Type B pancreatic cell (in vitro differentiated cells): Measurements from ENCODE around the gene ZNF366. TPM values are rescaled to one million over a fixed set of nuclear protein-coding genes. Genes with fewer than 3 reads are reported as not detected.

Source experiments
- DNase-seq: peaks from one replicate; pipeline ENCODE4 v3.0.0; 2021; ENCODE audit warnings: mixed read lengths; ENCODE audit not compliant: unreplicated experiment; ENCODE audit errors: extremely low spot score
- H3K27ac Mint-ChIP-seq: 2 replicates; pipeline ENCODE4 v1.8.0; 2021; ENCODE audit warnings: mild to moderate bottlenecking, mixed read lengths
- H3K27me3 Mint-ChIP-seq: 2 replicates; pipeline ENCODE4 v1.8.0; 2021; ENCODE audit warnings: mixed read lengths
- H3K36me3 Mint-ChIP-seq: 2 replicates; pipeline ENCODE4 v1.8.0; 2021; ENCODE audit warnings: mixed read lengths
- H3K4me1 Mint-ChIP-seq: one replicate; pipeline ENCODE4 v1.8.0; 2021; ENCODE audit warnings: mixed read lengths; ENCODE audit not compliant: unreplicated experiment
- H3K4me3 Mint-ChIP-seq: 2 replicates; pipeline ENCODE4 v1.8.0; 2021; ENCODE audit warnings: mild to moderate bottlenecking, mixed read lengths
- H3K9me3 Mint-ChIP-seq: 2 replicates; pipeline ENCODE4 v1.8.0; 2021; ENCODE audit warnings: mixed read lengths
- total RNA-seq: library from RNA; stranded (reverse); gene quantifications from 2 replicates; pipeline ENCODE4 v1.2.1, GENCODE V29; 2021; ENCODE audit warnings: low replicate concordance
- TF ChIP-seq, protein P1 (sequence below): fragments of 200-600 bp; sonication (generic); conservative IDR thresholded peaks from 2 replicates; pipeline ENCODE4 v1.5.0; 2021; ENCODE audit warnings: antibody characterized with exemption, mild to moderate bottlenecking

Gene ZNF366
- total RNA-seq, 1 donor from 2014 or later: not detected

DNA sequence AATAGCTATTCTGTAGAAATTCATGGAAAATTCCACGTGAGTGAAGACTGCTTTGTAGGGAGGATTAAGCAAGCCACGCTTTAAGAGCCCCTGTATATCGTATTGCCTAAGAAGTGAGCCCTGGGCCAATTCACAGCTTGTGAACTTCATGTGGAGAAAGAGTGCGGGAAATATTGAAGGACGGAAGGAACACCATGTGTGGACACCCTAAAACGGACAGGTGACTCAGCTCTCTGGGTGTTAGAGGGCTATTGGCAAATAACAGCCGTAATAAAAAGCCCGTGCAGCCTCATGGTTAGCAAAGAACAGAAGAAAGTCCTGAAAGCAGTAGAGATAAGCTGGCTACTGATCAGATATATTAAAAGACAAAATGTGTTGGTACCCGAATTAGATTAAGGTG is 26.4 kb downstream of the ZNF366 start:
- TF ChIP-seq, protein P1, sequence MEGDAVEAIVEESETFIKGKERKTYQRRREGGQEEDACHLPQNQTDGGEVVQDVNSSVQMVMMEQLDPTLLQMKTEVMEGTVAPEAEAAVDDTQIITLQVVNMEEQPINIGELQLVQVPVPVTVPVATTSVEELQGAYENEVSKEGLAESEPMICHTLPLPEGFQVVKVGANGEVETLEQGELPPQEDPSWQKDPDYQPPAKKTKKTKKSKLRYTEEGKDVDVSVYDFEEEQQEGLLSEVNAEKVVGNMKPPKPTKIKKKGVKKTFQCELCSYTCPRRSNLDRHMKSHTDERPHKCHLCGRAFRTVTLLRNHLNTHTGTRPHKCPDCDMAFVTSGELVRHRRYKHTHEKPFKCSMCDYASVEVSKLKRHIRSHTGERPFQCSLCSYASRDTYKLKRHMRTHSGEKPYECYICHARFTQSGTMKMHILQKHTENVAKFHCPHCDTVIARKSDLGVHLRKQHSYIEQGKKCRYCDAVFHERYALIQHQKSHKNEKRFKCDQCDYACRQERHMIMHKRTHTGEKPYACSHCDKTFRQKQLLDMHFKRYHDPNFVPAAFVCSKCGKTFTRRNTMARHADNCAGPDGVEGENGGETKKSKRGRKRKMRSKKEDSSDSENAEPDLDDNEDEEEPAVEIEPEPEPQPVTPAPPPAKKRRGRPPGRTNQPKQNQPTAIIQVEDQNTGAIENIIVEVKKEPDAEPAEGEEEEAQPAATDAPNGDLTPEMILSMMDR: no peak
- no peak for DNase-seq
- no peak overlapping the region for H3K4me3 Mint-ChIP-seq
- H3K9me3 Mint-ChIP-seq: peaks cover 4% of the 10 kb centered on the region
- no peaks in the 10 kb centered on the region for H3K36me3 Mint-ChIP-seq
- no peak overlapping the region for H3K27ac Mint-ChIP-seq
- H3K4me1 Mint-ChIP-seq: no peaks in the 10 kb centered on the region
- no peaks in the 10 kb centered on the region for H3K27me3 Mint-ChIP-seq

- Mint-ChIP-seq H3K4me3 (no peak overlapping the region), H3K4me1 (no peaks in the 10 kb centered on the region), H3K36me3 (no peaks in the 10 kb centered on the region)
These were observed 27.3 kb downstream of the ZNF366 start for GRCh38 chr5:72479921-72480320.

DNA sequence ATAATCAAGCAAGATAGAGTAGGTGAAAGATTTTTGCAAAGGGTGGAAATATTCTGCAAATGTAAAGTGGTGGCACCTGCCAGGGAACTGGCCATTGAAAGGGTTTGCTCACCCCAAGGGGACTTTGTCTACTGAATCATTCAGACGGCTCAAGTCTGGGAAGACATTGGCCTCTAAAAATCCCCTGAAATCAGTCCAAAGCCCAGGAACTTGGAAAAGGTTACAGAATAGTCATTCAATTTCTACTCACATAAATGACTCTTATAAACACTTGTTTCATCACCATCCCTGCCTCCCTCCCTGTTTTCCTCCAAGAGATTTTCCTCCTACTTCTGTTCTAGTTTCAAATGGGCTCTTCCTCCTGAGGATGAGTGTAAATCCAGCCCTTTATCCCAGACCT is 28.5 kb downstream of the ZNF366 start:
- Mint-ChIP-seq H3K36me3 (no peaks in the 10 kb centered on the region), H3K27me3 (no peaks in the 10 kb centered on the region), H3K27ac (no peak overlapping the region), H3K4me3 (no peak overlapping the region), H3K9me3 (peaks cover 8% of the 10 kb centered on the region), H3K4me1 (peaks cover 3% of the 10 kb centered on the region)
- DNase-seq: no peak
- TF ChIP-seq, protein P1: no peak

More at GRCh38 chr5:72479921-72480320, 27.3 kb downstream of the ZNF366 start:
- H3K27ac Mint-ChIP-seq: no peak overlapping the region
- no peaks in the 10 kb centered on the region for H3K27me3 Mint-ChIP-seq
- H3K9me3 Mint-ChIP-seq: peaks cover 6% of the 10 kb centered on the region
- no peak for DNase-seq
- TF ChIP-seq, protein P1: no peak

- DNase-seq: no peak
- Mint-ChIP-seq H3K9me3 (peaks cover 11% of the 10 kb centered on the region), H3K36me3 (no peaks in the 10 kb centered on the region), H3K4me3 (no peak overlapping the region), H3K27me3 (no peaks in the 10 kb centered on the region), H3K4me1 (peaks cover 6% of the 10 kb centered on the region), H3K27ac (no peak overlapping the region)
- TF ChIP-seq, protein P1: no peak
These were observed 28.9 kb downstream of the ZNF366 start for GRCh38 chr5:72478276-72478675.

- Mint-ChIP-seq H3K27me3 (no peaks in the 10 kb centered on the region), H3K9me3 (peaks cover 11% of the 10 kb centered on the region), H3K4me3 (no peak overlapping the region), H3K36me3 (no peaks in the 10 kb centered on the region), H3K4me1 (peaks cover 6% of the 10 kb centered on the region), H3K27ac (no peak overlapping the region)
- DNase-seq: no peak
- TF ChIP-seq, protein P1: no peak
These were observed 29.6 kb downstream of the ZNF366 start for GRCh38 chr5:72477644-72478043.

DNA sequence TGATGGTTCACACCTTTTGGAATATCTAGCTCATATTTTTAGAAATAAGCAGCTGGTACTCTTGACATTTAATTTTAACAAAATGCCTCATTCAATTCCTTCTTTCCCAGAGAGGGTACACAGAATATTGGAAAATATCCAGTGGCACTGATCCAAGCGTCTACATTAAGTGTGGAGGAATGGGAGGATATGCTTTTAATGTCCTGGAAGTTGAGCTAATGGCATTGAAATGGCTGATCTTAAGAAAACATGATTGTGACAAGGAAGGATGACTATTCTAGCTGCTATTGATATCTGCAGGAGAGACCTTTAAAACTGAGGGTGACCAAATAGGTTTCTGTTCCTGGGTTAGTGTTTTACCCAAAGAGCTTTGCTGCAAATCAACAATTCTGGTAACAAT is 30.0 kb downstream of the ZNF366 start:
- Mint-ChIP-seq H3K4me1 (peaks cover 6% of the 10 kb centered on the region), H3K27me3 (no peaks in the 10 kb centered on the region), H3K27ac (no peak overlapping the region), H3K9me3 (peaks cover 11% of the 10 kb centered on the region), H3K36me3 (no peaks in the 10 kb centered on the region), H3K4me3 (no peak overlapping the region)
- no peak for DNase-seq
- TF ChIP-seq, protein P1: no peak
